Measurements from ENCODE around the gene KIDINS220. TPM values are rescaled to one million over a fixed set of nuclear protein-coding genes. Genes with fewer than 3 reads are reported as not detected.

KIDINS220 gene
- total RNA-seq, 1 experiment from 2014 or later: 29.3 TPM

- Histone ChIP-seq H3T11ph (ENCODE audit: low read length) (no peak overlapping the region), H2AFZ (ENCODE audit: low read length) (no peak overlapping the region), H3K23me2 (ENCODE audit: insufficient read length, low read depth, low read length, poor library complexity, severe bottlenecking) (no peaks in the 10 kb centered on the region), H3K79me2 (ENCODE audit: insufficient read depth, low read length) (no peaks in the 10 kb centered on the region), H3K18ac (ENCODE audit: insufficient read length, low read depth, low read length) (no peak overlapping the region), H3K4ac (ENCODE audit: low read depth, low read length) (no peak overlapping the region), H2AK5ac (ENCODE audit: insufficient read length, low read length) (no peak overlapping the region), H3K23ac (ENCODE audit: insufficient read length, low read depth, low read length) (no peak overlapping the region), H4K5ac (ENCODE audit: insufficient read length, low read depth, low read length) (no peak overlapping the region), H2BK15ac (ENCODE audit: low read depth, low read length) (no peak overlapping the region), H3K56ac (ENCODE audit: insufficient read length, low read depth, low read length) (no peak overlapping the region), H4K20me1 (ENCODE audit: control insufficient read depth, insufficient read depth, insufficient read length) (no peaks in the 10 kb centered on the region), H3K27ac (ENCODE audit: insufficient read length, low read depth, low read length) (no peak overlapping the region), H3K9me3 (ENCODE audit: control insufficient read depth, low read depth, low read length) (no peaks in the 10 kb centered on the region), H3K27me3 (ENCODE audit: insufficient read depth, low read length) (no peaks in the 10 kb centered on the region), H3K4me2 (ENCODE audit: insufficient read depth, insufficient read length, low read length) (no peak overlapping the region), H3K4me1 (ENCODE audit: insufficient read depth, low read length) (no peaks in the 10 kb centered on the region), H2BK120ac (ENCODE audit: low read depth, low read length, poor library complexity, severe bottlenecking) (no peak overlapping the region), H2BK20ac (ENCODE audit: low read depth, low read length, poor library complexity, severe bottlenecking) (no peak overlapping the region), H3K79me1 (ENCODE audit: insufficient read depth, low read depth, low read length, poor library complexity, severe bottlenecking) (no peaks in the 10 kb centered on the region), H3K14ac (ENCODE audit: insufficient read depth, low read length) (no peak overlapping the region), H3K9ac (ENCODE audit: extremely low read depth, insufficient read length, low read length) (no peak overlapping the region), H4K8ac (replicated peaks; ENCODE audit: insufficient read length, low read depth, low read length) (no peak overlapping the region), H4K91ac (ENCODE audit: insufficient read length, low read depth, low read length) (no peak overlapping the region), H2BK5ac (ENCODE audit: insufficient read length, low read length) (no peak overlapping the region), H2BK12ac (ENCODE audit: insufficient read length, low read depth, low read length) (no peak overlapping the region)
- no peaks in the 10 kb centered on the region for H3K36me3 Mint-ChIP-seq (ENCODE audit: insufficient read depth in 1 of 3, low read depth in 3 of 3)
- no peak overlapping the region for H3K27ac Mint-ChIP-seq
- H3K27me3 Mint-ChIP-seq (ENCODE audit: low read depth): no peaks in the 10 kb centered on the region; the same call in none of the 2 replicates
- no peak for TF ChIP-seq CTCF (conservative IDR thresholded peaks at IDR 0.05)
- H3K9me3 Mint-ChIP-seq: no peaks in the 10 kb centered on the region
- no peak for DNase-seq
- no peak overlapping the region for H3K4me3 Mint-ChIP-seq
- H3K4me1 Mint-ChIP-seq: no peaks in the 10 kb centered on the region
- no CpG with 5 or more reads among the region's 4 CpGs for WGBS (ENCODE audit: extremely low coverage, insufficient read length, low lambda C conversion rate)
Observed at GRCh38 chr2:8849327-8849726, 11.9 kb upstream of the KIDINS220 start.
